Stimulated activated CD8-positive, alpha-beta memory T cell treated with anti-CD3 and anti-CD28 coated beads, Interleukin-4, amount 100 ng/mL, for 48 hours (primary cell): ENCODE data around the gene GDPD5.
A peak's percentile ranks its signal among the peaks of the same experiment; 100 is the strongest.

Source experiments
- DNase-seq: peaks from one replicate; pipeline ENCODE4 v3.0.0-alpha.2; 2020

Gene GDPD5

GRCh38 chr11:75469785-75470405, 55.8 kb downstream of the GDPD5 start:
- DNase-seq: no peak

GRCh38 chr11:75468534-75469340, 57.0 kb downstream of the GDPD5 start:
- DNase-seq: no peak

GRCh38 chr11:75467881-75468280, 57.9 kb downstream of the GDPD5 start:
- DNase-seq: no peak

GRCh38 chr11:75467311-75467710, 58.4 kb downstream of the GDPD5 start:
- no peak for DNase-seq

- DNase-seq: no peak
Observed at GRCh38 chr11:75465701-75466531, 59.8 kb downstream of the GDPD5 start.

- DNase-seq: no peak
Observed at GRCh38 chr11:75463106-75463774, 62.5 kb downstream of the GDPD5 start.

- DNase-seq: no peak
Observed at GRCh38 chr11:75462117-75462653, 63.6 kb downstream of the GDPD5 start.

- DNase-seq: no peak
Observed at GRCh38 chr11:75461151-75461550, 64.6 kb downstream of the GDPD5 start.

- no peak for DNase-seq
Observed at GRCh38 chr11:75456596-75457183, 69.1 kb downstream of the GDPD5 start.

GRCh38 chr11:75454987-75455386, 70.8 kb downstream of the GDPD5 start:
- no peak for DNase-seq

- DNase-seq: no peak
Observed at GRCh38 chr11:75453916-75454655, 71.7 kb downstream of the GDPD5 start.

GRCh38 chr11:75450826-75451821, 74.6 kb downstream of the GDPD5 start:
- peak; percentile 75 for DNase-seq

GRCh38 chr11:75450236-75450635, 75.5 kb downstream of the GDPD5 start:
- DNase-seq: no peak

- no peak for DNase-seq
Observed at GRCh38 chr11:75449776-75450175, 76.0 kb downstream of the GDPD5 start.

- no peak for DNase-seq
Observed at GRCh38 chr11:75449271-75449670, 76.5 kb downstream of the GDPD5 start.

GRCh38 chr11:75447415-75447814, 78.3 kb downstream of the GDPD5 start:
- no peak for DNase-seq

- peak; percentile 90 for DNase-seq
Observed at GRCh38 chr11:75445315-75445953, 80.3 kb downstream of the GDPD5 start.

GRCh38 chr11:75443043-75443442, 82.7 kb downstream of the GDPD5 start:
- no peak for DNase-seq

- DNase-seq: no peak
Observed at GRCh38 chr11:75442161-75442885, 83.4 kb downstream of the GDPD5 start.
